T-helper 22 cell (primary cell): Measurements from ENCODE around the gene ACOD1.
"Not testable (repeated sequence)": the region's sequence is repeated elsewhere in the genome, so short reads cannot be mapped to it uniquely, and the experiment has no call there.

Source experiments
- DNase-seq: peaks from one replicate; pipeline ENCODE4 v3.0.0-alpha.2; 2020; ENCODE audit warnings: low read depth

The ACOD1 gene

GRCh38 chr13:76953968-76954367, 5.7 kb downstream of the ACOD1 start:
- no peak for DNase-seq

GRCh38 chr13:76954538-76954937, 6.2 kb downstream of the ACOD1 start:
- DNase-seq = no peak

GRCh38 chr13:76955193-76955592, 6.9 kb downstream of the ACOD1 start:
- DNase-seq = no peak

GRCh38 chr13:76955661-76956060, 7.3 kb downstream of the ACOD1 start:
- DNase-seq = no peak

- DNase-seq = no peak
Measured at GRCh38 chr13:76958841-76959432, 10.6 kb downstream of the ACOD1 start.

- DNase-seq = not testable (repeated sequence)
Measured at GRCh38 chr13:76959734-76960133, 11.4 kb downstream of the ACOD1 start.

GRCh38 chr13:76965759-76966421, 17.6 kb downstream of the ACOD1 start:
- no peak for DNase-seq

- DNase-seq = no peak
Measured at GRCh38 chr13:76967031-76967430, 18.7 kb downstream of the ACOD1 start.

- DNase-seq = no peak
Measured at GRCh38 chr13:76968041-76968440, 19.7 kb downstream of the ACOD1 start.

- DNase-seq = no peak
Measured at GRCh38 chr13:76969488-76970365, 21.4 kb downstream of the ACOD1 start.

GRCh38 chr13:76971215-76971614, 22.9 kb downstream of the ACOD1 start:
- no peak for DNase-seq

- DNase-seq = no peak
Measured at GRCh38 chr13:76971851-76972829, 23.8 kb downstream of the ACOD1 start.

GRCh38 chr13:76973920-76974617, 25.8 kb downstream of the ACOD1 start:
- no peak for DNase-seq

- DNase-seq = no peak
Measured at GRCh38 chr13:76974618-76974975, 26.3 kb downstream of the ACOD1 start.

- DNase-seq = no peak
Measured at GRCh38 chr13:76975863-76976262, 27.6 kb downstream of the ACOD1 start.

GRCh38 chr13:76976490-76976889, 28.2 kb downstream of the ACOD1 start:
- DNase-seq = no peak

- no peak for DNase-seq
Measured at GRCh38 chr13:76976929-76977328, 28.6 kb downstream of the ACOD1 start.

GRCh38 chr13:76980075-76980718, 31.9 kb downstream of the ACOD1 start:
- DNase-seq = peak; percentile 57

GRCh38 chr13:76982061-76982460, 33.8 kb downstream of the ACOD1 start:
- DNase-seq = no peak

GRCh38 chr13:76983676-76984075, 35.4 kb downstream of the ACOD1 start:
- no peak for DNase-seq

- peak; percentile 82 for DNase-seq
Measured at GRCh38 chr13:76991432-76991795, 43.1 kb downstream of the ACOD1 start.
